ENCODE measurements around the gene DPYSL5. TPM values are rescaled to one million over a fixed set of nuclear protein-coding genes. Genes with fewer than 3 reads are reported as not detected.

DPYSL5 gene
- total RNA-seq, 1 donor from 2014 or later = 2.8 TPM

DNA sequence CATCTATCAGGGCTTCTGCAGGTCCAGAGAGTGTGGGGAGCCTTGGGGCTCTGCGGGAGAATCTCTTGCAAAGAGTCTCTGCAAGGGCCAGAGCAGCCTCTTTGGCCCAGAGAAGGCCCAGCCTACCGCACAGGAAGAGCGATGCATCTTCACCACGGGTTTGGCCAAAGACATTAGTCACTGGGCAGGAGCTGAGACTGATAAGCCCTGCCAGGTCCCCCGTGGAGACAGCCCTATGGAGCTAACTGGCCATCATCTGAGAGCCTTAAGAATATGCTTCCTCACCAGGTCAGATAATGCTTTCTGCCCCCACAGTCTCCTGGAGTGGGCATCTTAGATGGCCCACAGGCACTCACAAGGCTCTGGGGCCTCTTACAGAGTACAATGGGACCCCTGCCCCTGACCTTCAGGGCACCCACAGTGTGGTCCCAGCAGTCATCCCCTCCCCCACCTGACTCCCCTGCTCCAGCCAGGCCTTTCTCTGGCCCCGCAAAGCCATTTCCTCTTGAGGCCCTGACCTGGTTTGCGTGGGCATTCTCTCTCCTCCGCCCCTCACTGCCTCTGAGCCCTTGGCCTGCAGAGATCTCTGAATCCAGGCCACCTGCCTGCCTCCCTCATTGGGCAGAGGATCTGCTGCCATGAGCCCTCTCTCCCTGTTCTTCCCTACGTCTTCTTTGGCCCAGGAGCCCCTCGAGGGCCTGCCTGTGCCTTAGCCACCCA is 90.6 kb downstream of the DPYSL5 start:
- no peak overlapping the region for H3K4me3 Mint-ChIP-seq
- H3K27ac Mint-ChIP-seq = no peak overlapping the region
- H3K36me3 Mint-ChIP-seq = no peaks in the 10 kb centered on the region
- H3K27me3 Mint-ChIP-seq (ENCODE audit: low read depth) = peaks cover 16% of the 10 kb centered on the region
- no peaks in the 10 kb centered on the region for H3K9me3 Mint-ChIP-seq
- H3K4me1 Mint-ChIP-seq = peaks cover 2% of the 10 kb centered on the region
- DNase-seq (ENCODE audit: low spot score in 2 of 2, unreplicated experiment in 2 of 2) = no peak
- TF ChIP-seq, protein P1, sequence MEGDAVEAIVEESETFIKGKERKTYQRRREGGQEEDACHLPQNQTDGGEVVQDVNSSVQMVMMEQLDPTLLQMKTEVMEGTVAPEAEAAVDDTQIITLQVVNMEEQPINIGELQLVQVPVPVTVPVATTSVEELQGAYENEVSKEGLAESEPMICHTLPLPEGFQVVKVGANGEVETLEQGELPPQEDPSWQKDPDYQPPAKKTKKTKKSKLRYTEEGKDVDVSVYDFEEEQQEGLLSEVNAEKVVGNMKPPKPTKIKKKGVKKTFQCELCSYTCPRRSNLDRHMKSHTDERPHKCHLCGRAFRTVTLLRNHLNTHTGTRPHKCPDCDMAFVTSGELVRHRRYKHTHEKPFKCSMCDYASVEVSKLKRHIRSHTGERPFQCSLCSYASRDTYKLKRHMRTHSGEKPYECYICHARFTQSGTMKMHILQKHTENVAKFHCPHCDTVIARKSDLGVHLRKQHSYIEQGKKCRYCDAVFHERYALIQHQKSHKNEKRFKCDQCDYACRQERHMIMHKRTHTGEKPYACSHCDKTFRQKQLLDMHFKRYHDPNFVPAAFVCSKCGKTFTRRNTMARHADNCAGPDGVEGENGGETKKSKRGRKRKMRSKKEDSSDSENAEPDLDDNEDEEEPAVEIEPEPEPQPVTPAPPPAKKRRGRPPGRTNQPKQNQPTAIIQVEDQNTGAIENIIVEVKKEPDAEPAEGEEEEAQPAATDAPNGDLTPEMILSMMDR (IDR thresholded peaks at IDR 0.05; ENCODE audit: unreplicated experiment) = no peak

DNA sequence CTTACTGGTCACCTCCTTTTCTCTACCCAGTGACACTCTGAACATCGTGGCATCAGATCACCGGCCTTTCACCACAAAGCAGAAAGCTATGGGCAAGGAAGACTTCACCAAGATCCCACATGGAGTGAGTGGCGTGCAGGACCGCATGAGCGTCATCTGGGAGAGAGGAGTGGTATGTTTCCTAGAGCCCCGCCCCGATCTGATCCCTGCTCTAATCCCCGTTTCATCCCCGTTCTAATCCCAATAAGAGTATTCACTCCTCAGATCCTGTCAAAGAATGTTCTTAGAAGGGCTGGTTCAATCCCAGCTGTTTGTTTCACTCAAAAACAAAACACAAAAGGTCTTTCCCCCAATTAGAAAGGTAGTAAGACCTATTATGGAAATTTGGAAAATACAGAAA is 92.1 kb downstream of the DPYSL5 start:
- Mint-ChIP-seq H3K36me3 (no peaks in the 10 kb centered on the region), H3K4me1 (peaks cover 2% of the 10 kb centered on the region), H3K4me3 (no peak overlapping the region), H3K27me3 (ENCODE audit: low read depth) (peaks cover 27% of the 10 kb centered on the region), H3K27ac (no peak overlapping the region), H3K9me3 (no peaks in the 10 kb centered on the region)
- DNase-seq (ENCODE audit: low spot score in 2 of 2, unreplicated experiment in 2 of 2) = no peak
- TF ChIP-seq, protein P1 (IDR thresholded peaks at IDR 0.05; ENCODE audit: unreplicated experiment) = no peak

- no peak for DNase-seq (ENCODE audit: low spot score in 2 of 2, unreplicated experiment in 2 of 2)
- Mint-ChIP-seq H3K27ac (no peak overlapping the region), H3K27me3 (ENCODE audit: low read depth) (peaks cover 33% of the 10 kb centered on the region), H3K36me3 (no peaks in the 10 kb centered on the region), H3K4me1 (peaks cover 2% of the 10 kb centered on the region), H3K9me3 (no peaks in the 10 kb centered on the region), H3K4me3 (no peak overlapping the region)
- TF ChIP-seq, protein P1 (IDR thresholded peaks at IDR 0.05; ENCODE audit: unreplicated experiment) = no peak
Observed at GRCh38 chr2:26941486-26941885, 93.6 kb downstream of the DPYSL5 start.

GRCh38 chr2:26942543-26943295 is 94.8 kb downstream of the DPYSL5 start:
- H3K4me3 Mint-ChIP-seq = no peak overlapping the region
- no peaks in the 10 kb centered on the region for H3K9me3 Mint-ChIP-seq
- H3K27me3 Mint-ChIP-seq (ENCODE audit: low read depth) = peaks cover 34% of the 10 kb centered on the region
- H3K36me3 Mint-ChIP-seq = no peaks in the 10 kb centered on the region
- DNase-seq (ENCODE audit: low spot score in 2 of 2, unreplicated experiment in 2 of 2) = peak; percentile 58 to 86
- no peak overlapping the region for H3K27ac Mint-ChIP-seq
- TF ChIP-seq, protein P1 (IDR thresholded peaks at IDR 0.05; ENCODE audit: unreplicated experiment) = peak; percentile 94
- peaks cover 2% of the 10 kb centered on the region for H3K4me1 Mint-ChIP-seq

GRCh38 chr2:26945991-26946750 is 98.2 kb downstream of the DPYSL5 start:
- no peak overlapping the region for H3K4me3 Mint-ChIP-seq
- TF ChIP-seq, protein P1 (IDR thresholded peaks at IDR 0.05; ENCODE audit: unreplicated experiment) = no peak
- H3K27ac Mint-ChIP-seq = no peak overlapping the region
- no peaks in the 10 kb centered on the region for H3K9me3 Mint-ChIP-seq
- DNase-seq (ENCODE audit: low spot score in 2 of 2, unreplicated experiment in 2 of 2) = no peak
- no peaks in the 10 kb centered on the region for H3K36me3 Mint-ChIP-seq
- peaks cover 34% of the 10 kb centered on the region for H3K27me3 Mint-ChIP-seq (ENCODE audit: low read depth)
- peaks cover 2% of the 10 kb centered on the region for H3K4me1 Mint-ChIP-seq
